GDM1 (cell line): ENCODE results near the gene GTF2IRD1.
A peak's percentile ranks its signal among the peaks of the same experiment; 100 is the strongest.
"Not testable (repeated sequence)": the region's sequence is repeated elsewhere in the genome, so short reads cannot be mapped to it uniquely, and the experiment has no call there.

ENCODE experiments used
- DNase-seq: peaks from one replicate; lab custom pipeline; 2025; lab: John Stamatoyannopoulos, UW

Gene GTF2IRD1

DNA sequence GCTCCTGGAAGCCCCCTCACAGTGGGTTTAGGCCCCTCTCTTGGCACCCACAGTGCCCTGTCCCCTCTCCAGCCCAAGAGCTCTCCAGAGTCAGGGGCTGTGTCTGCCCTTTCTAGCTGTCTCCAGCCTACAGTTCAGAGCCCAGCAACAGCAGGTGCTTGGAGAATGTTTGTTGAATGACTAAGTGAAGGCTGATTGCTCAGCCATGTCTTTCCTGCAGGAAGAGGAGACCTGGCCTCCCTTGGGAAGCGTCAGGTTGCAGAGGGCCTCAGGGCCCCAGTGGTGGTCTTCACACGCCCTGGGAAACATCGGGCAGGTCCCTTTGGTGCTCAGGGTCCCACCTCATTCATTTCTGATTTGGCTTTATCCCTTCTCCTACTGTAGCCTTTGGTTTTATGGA, 62.5 kb downstream of the GTF2IRD1 start:
- DNase-seq: no peak

DNA sequence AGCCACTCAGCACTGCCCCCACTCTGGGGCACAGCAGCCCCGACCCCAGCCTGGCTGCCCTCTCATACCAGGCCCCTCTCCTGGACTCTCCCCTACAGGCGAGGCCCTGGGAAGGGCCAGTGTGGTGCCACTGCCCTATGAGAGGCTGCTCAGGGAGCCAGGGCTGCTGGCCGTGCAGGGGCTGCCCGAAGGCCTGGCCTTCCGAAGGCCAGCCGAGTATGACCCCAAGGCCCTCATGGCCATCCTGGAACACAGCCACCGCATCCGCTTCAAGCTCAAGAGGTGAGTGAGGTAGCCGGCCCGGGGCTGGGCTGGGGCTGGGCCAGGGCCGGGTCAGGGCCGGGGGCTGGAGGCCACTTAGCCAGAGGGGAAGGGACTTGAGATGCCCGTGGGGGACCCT, 64.3 kb downstream of the GTF2IRD1 start:
- DNase-seq: no peak

DNA sequence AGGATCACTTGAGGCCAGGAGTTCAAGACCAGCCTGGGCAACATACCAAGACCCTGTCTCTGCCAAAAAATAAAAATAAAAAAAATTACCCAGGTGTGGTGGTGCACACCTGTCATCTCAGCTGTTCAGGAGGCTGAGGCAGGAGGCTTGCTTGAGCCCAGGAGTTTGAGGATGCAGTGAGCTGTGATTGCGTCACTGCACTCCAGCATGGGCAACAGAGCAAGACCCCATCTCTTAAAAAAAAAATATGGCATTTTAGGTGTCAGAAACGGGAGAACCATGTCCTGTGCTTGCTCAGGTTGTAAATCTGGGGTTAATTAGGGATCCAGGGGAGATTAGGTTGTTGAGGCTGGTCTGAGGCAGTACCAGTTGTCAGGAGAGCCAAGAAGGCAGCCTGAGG, 64.9 kb downstream of the GTF2IRD1 start:
- no peak for DNase-seq

DNA sequence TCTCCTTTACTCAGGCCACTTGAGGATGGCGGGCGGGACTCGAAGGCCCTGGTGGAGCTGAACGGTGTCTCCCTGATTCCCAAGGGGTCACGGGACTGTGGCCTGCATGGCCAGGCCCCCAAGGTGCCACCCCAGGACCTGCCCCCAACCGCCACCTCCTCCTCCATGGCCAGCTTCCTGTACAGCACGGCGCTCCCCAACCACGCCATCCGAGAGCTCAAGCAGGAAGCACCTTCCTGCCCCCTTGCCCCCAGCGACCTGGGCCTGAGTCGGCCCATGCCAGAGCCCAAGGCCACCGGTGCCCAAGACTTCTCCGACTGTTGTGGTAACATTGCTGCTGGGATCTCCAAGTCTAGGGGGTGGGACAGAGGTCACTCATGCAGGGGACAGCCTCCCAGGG, 65.7 kb downstream of the GTF2IRD1 start:
- no peak for DNase-seq

DNA sequence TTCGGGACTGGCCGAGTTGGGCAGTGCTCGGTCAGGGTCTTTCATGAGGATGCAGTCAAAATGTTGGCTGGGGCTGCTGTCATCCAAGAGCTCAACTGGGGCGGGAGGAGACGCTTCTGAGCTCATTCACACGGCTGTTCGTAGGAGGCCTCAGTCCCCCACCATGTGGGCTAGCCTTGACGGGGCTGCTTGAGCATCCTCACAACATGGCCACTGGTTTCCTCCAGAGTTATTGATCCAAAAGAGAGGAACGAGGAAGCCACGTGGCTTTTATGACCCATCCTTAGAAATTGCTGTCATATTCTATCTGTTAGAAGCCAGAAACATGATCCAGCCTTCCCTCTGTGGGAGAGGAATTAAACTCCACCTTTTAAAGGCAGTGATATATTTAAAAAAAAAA, 68.1 kb downstream of the GTF2IRD1 start:
- no peak for DNase-seq

DNA sequence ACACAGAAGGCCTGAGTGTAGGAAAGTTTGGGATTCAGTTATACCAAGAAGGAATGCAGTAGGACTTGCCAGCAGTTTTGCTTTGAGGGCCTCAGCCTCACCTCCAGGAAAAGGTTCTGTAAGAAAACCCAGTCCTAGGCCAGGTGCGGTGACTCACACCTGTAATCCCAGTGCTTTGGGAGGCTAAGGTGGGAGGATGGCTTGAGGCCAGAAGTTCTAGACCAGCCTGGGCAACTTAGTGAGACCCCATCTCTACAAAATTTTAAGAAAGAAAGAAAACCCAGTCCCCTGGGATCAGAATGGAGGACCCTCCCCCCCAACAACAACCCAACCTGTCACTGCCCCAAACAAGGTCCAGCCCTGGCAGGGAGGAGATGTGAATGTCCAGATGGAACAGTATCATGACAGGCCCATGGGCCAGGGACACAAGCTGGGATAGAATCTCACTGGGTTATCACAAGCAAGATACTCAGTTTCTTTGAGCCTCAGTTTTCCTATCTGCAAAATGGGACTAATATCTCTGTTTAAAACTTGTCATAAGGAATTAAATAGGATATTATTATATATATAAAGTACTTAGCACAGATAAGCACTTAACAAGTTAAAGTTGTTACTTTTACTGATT, 68.7 kb downstream of the GTF2IRD1 start:
- no peak for DNase-seq

DNA sequence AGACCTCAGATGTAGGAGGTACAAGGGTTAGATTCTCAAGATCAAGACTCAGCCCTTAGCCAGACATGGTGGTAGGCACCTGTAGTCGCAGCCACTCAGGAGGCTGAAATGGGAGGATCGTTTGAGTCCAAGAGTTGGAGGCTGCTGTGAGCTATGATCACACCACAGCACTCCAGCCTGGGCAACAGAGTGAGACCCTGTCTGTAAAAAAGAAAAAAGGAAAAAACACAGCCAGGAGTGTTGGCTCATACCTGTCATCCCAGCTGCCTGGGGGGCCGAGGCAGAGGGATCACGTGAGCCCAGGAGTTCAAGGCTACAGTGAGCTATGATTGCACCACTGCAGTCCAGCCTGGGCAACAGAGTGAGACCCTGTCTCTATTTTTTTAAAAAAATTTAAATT, 69.3 kb downstream of the GTF2IRD1 start:
- DNase-seq: no peak

DNA sequence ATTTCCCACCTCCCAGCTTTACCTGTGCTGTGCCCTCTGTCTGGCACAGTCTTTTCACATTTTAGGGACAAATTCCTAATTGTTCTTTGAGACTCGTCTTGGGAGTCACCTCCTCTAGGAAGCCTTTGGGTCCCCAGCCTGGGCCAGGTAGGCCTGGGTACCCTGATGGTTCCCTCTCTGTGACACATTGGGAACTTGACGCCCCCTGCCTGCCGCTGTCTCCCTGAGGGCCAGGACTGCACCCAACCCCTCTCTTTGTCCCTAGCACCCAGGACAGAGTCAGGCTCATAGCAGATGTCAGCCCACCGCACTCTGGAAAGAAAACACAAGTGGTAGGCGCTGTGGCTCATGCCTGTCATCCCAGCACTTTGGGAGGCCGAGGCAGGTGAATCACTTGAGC, 71.4 kb downstream of the GTF2IRD1 start:
- no peak for DNase-seq

DNA sequence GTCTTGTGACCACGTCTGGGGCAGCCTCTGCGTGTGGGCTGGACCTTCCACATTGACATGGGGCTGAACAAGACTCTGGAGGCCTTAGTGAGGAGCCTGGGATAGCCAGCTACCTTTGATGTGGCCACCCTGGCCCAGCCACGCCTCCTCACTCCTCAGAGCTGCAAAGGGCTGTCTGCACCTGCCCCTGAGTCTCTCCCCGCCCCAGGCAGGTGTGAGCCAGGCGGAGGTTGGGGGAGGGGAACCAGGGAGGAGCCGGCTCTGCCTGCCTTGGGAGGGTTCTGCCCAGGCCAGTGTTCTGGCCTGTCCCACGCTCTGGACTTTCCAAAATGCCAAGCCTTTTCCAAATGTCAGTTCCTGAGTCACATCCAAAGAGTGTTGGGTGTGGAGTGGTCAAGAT, 72.2 kb downstream of the GTF2IRD1 start:
- no peak for DNase-seq

DNA sequence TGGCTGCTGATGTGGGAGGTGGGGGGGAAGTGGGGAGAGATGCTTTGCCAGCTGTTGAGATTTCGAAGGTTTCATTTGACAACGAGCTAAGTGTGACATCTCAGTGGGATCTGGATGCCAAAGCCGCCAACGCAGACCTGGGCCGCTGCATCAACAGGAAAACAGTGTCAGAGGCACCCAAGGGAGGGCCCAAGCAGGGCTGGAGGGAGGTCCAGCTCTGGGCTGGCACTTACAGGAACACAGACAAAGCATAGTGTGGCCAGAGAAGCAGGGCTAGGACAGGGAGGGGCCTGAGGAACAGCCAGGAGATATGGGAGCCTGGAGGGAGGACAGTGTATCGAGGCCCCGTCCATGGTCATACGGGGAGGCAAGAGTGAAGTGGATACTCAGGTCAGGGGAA, 73.1 kb downstream of the GTF2IRD1 start:
- DNase-seq: no peak

DNA sequence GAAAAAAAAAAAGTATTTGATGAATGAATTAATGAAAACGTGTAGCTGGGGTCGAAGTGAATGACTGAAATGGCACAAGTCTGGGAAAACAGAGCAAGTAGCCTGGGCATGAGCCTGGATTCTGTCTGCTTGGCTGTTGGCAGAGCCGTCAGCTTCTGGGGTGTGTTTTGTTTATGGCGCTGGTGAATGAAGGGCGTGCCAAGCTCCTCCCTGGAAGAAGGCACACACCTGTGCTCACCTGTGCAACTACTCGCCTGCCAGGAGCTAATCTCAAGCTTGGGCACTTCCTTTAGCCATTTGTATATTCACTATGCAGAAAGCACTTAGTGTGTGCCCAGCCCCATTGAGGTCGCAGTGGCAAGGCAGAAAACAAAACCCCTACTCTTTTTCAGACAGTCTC, 74.1 kb downstream of the GTF2IRD1 start:
- no peak for DNase-seq

DNA sequence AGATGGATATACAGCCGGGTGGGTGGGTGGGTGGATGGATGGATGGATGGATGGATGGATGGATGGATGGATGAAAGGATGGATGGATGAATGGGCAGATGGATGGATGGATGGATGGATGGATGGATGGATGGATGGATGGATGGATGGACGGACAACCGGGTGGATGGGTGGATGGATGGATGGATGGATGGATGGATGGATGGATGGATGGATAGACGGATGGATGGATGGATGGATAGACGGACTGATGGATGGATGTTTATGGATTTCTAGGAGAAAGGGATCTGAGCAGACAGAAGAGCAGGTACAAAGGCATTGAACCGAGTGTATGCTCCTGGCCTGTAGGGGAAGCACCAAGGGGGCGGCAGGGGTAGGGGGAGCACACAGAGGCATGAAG, 75.1 kb downstream of the GTF2IRD1 start:
- not testable (repeated sequence) for DNase-seq

DNA sequence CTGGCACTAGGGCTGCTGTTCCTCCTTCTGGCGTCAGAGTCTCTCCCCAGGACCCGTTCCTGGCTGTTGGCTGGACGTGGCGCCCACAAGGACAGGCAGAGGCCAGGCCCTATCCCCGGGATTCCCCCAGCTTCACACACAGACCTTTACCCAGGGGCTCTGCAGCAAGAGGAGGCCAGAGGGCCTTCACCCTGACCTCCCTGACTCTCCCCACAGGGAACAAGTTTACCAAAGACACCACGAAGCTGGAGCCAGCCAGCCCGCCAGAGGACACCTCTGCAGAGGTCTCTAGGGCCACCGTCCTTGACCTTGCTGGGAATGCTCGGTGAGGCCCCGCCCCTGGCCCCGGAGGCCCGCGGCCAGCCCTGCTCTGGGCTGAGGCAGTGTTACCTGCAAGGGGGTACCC, 82.2 kb downstream of the GTF2IRD1 start:
- DNase-seq: no peak

DNA sequence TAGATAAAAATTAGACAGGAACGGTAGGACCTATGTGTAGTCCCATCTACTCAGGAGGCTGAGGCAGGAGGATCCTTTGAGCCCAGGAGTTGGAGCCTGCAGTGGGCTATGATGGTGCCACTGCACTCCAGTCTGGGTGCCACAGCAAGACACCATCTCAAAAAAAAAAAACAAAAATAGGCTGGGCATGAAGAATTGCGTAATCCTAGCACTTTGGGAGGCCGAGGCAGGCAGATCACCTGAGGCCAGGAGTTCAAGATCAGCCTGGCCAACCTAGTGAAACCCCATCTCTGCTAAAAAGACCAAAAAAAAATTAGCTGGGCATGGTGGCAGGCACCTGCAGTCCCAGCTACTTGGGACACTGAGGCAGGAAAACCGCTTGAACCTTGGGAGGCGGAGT, 88.2 kb downstream of the GTF2IRD1 start:
- not testable (repeated sequence) for DNase-seq

DNA sequence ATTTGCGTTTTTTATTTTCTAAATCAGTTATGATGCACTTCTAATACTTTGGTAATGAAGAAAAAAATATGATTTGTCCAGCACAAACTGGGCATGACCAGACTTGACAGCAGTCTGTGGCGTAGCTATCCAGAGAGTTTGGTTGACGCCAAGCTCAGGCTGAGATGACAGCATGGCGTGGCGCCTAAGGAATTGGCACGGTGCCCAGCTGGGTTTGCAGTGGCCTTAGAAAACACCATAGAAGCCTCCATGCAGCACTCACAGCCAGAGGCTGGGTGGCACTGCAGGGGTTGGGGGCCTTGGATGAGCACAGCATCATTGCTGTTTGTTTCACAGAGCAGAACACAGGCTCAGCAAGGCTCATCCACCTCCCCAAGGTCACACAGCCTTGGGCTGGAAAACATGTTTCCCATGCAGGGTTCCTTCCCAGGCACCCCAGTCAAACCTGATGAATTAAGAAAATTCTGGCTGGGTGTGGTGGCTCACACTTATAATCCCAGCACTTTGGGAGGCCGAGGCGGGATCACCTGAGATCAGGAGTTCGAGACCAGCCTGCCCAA, 88.9 kb downstream of the GTF2IRD1 start:
- no peak for DNase-seq

DNA sequence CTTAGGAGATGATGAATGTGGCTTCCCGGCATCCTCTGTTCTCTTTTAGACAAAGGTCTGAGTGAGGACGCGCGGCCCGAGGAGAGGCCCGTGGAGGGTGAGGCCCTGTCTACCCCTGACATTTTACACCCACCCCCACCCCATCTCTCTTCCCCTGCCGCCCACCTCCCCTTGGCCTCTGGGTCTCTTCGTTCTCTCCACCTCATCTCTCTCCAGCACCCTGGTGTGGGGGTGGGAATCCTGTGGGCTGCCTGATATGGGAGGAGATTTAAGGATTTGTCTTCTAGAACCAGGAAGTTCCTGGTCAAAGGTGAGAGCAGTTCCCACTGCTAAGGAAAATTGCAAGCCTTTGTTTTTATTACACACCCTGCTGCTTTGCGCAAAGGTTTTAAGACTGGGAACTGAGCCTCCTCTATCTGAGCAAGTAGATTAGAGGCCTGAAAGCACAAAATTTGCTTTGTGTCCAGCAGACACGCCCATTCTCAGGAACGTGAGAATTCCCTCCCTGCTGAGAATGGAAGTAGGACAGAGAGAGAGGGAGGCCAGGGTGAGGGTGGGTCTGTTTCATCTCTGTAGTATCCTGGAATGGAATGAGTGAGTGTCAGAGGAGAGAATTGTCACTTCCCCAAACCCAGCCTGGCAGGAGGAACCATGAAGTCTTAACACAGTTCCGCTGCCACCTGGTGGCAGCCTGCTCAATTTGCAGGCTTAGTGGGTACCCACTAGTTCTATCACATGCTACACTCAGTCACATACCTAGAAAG, 91.2 kb downstream of the GTF2IRD1 start:
- peak; percentile 52 for DNase-seq

DNA sequence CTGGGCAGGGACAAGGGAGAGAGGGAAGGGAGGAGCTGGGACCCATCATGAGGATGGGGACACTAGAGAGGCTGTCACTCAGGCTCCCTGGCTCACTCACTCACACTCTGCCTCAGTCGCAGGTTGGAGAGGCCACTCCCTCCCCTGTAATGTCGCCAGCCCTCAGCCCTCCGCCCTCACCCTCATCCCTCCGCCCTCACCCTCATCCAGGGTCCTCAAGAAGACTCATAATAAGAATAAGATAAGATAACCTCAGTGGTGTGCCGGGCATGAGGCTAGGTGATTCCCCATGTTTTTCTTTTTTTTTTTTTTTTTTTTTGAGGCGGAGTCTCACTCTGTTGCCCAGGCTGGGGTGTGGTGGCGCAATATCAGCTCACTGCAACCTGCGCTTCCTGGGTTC, 92.2 kb downstream of the GTF2IRD1 start:
- DNase-seq: no peak

DNA sequence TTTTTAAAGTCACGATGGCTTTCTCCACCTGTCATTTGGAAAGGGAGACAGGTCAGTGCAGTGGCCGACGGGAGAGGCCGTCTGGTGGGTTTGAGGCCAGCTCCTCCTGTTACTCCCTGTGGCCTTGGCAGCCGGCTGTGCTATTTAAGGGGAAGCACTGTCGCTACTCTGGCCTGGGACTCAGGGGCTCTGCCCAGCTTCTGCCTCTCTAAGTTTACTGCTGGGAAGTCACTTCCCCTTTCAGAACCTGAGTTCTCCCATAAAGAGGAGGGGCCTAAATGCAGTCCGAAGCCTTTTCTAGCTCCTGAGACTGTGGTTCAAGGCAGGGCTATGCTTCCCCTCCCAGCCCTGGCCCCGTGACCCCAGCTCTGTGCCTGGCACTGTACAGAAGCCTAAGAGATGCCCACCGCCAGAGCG, 99.9 kb downstream of the GTF2IRD1 start:
- DNase-seq: peak; percentile 41

DNA sequence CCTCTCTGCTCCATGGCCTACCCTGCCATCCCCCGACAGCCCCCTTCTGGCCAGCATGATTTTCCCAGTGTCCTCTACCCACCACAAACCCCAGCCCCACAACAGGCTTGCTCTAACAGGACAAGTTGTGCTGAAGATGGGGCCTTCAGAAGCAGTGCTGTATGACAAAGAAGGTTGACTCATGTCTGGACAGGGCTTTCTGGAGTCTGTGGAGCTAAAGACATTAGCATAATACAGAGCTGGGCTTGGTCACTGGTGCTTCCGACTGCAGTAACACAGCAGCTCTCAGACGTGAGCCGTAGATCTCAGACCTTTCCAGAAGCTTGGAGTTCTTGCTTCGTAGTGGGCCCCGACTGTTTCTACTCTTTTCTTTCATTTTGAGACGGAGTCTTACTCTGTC, 100.5 kb downstream of the GTF2IRD1 start:
- no peak for DNase-seq

DNA sequence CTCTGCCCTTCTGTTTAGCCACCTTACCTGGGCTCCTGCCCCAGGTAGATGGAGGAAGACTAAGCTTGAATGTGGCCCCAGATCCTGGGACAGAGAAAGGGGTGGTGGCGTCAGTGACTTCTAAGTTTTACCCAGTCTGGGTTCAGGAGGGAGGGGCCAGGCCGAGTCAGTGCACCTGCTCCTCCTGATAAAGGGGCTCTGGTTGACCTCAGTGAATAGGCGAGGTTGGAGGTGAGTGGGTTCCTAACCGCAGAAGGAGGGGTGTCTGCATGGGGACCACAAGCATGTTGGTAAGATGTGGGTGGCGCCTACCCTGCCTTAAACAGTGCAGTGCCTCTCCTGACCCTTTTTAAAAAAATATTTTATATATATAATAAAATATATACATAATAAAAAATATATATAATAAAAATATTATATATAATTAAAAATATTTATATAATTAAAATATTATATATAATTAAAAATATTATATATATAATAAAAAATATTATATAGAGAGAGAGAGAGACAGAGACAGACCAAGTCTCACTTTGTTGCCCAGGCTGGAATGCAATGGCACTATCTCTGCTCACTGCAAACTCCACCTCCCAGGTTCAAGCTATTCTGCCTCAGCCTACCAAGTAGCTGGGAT, 106.5 kb downstream of the GTF2IRD1 start:
- no peak for DNase-seq

DNA sequence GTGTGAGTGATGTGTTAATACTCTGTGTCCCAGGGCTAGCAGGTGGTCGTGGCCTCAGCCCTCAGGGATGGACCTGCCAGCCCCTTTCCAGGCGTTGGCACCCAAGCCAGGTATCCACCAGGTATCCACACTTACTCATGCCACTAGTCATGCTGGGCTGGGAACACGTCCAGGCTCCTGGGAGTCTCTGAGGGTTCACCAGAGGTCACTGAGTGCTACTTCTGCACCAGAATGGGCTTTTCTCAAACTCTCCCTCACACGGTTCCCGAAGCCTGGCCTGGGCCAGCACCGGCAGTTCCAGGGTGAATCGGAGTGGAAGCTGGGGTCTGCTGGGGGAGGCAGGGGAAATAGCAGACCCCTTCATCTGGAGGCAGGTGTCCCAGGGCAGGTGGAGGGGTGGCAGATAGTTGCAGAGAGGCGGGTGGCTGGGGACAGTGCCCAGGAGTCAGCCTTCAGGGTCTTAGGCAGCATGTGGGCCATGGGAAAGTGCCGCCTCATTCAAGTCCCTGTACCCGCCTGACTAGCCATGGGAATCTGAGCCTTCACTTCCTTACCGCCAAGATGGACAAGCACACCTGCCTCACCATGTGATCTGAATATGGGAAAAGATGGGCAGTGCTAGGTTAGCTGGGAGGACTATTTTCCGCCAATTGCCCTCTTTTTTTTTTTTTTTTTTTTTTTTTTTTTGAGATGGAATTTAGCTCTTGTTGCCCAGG, 108.3 kb downstream of the GTF2IRD1 start:
- no peak for DNase-seq

DNA sequence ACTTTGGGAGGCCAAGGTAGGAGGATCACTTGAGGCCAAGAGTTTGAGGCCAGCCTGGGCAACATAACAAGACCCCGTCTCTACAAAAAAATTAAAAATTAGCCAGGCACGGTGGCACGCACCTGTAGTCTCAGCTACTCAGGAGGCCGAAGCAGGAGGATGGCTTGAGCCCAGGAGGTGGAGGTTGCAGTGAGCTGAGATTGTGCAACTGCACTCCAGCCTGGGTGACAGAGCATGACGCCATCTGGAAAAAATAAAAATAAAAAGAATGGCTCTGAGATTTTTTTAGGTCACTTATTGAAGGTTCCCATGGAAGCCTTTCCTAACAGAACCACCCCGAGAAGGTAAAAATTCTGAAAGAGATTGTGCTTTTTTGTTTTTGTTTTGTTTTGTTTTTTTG, 109.9 kb downstream of the GTF2IRD1 start:
- DNase-seq: not testable (repeated sequence)

DNA sequence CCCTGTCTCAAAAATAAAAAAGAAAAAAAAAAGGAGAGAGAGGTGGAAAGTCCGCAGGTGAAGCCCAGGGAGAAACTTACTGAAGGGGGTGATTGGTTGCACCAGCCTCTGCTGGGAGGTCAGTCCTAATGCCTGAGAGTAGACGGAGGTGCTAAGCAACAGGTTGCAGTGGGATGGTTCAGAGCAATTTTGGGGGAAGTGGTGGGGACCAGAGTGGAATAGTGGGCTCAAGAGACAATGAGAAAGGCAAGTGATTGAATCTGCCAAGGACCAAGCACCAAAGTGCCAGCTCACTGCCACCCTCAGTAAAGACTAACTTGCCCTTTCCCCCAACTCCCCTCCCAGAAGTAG, 113.6 kb downstream of the GTF2IRD1 start:
- no peak for DNase-seq
